ENCODE data around the gene LGI1.
A peak's percentile ranks its signal among the peaks of the same experiment; 100 is the strongest.

LGI1 gene

DNA sequence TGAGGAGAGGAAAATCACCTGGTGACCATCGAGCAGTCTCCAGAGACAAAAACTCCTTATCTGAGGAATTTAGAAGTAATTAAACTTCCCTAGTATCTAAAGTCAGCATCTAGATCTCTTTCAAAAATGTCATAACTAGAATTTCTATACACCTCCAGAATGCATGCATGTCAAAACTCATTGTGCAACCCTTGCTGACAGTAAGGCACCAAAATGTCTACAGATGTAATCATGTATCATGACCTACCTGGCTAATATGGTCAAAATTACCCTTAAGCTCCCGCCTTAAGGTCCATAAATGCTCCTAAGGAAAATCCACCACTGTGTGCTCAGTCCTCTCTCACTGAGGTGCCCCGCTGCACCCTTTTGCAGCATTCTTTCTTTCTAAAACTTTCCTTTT is 16.4 kb upstream of the LGI1 start:
- Histone ChIP-seq H3K9ac (ENCODE audit: low read length) (no peak overlapping the region), H3K79me1 (ENCODE audit: low read length) (no peaks in the 10 kb centered on the region), H3K4me1 (ENCODE audit: control insufficient read depth, low read depth, low read length) (no peaks in the 10 kb centered on the region), H3K56ac (ENCODE audit: low read length) (no peak overlapping the region), H3K4me2 (ENCODE audit: low read length) (no peak overlapping the region), H3K4ac (ENCODE audit: low read depth, low read length) (no peak overlapping the region), H2AK5ac (ENCODE audit: low read length) (no peak overlapping the region), H3K4me3 (ENCODE audit: low read length) (no peak overlapping the region), H2BK120ac (ENCODE audit: low read depth, low read length) (no peak overlapping the region), H2BK5ac (ENCODE audit: low read length) (no peak overlapping the region), H3K27me3 (ENCODE audit: insufficient read depth, low read length, poor library complexity) (no peaks in the 10 kb centered on the region), H3K18ac (ENCODE audit: low read length) (no peak overlapping the region), H4K8ac (ENCODE audit: low read depth, low read length) (no peak overlapping the region), H3K79me2 (ENCODE audit: control insufficient read depth, insufficient read depth, low read length) (no peaks in the 10 kb centered on the region), H3K27ac (ENCODE audit: low read depth, low read length) (no peak overlapping the region), H4K5ac (ENCODE audit: low read length) (no peak overlapping the region), H3K23ac (ENCODE audit: low read length) (no peak overlapping the region), H2BK15ac (replicated peaks; ENCODE audit: low read depth) (no peak overlapping the region), H3K36me3 (ENCODE audit: control insufficient read depth, insufficient read depth, low read length) (no peaks in the 10 kb centered on the region)
- no peak for DNase-seq
- no CpG with 5 or more reads among the region's 3 CpGs for WGBS (ENCODE audit: extremely low coverage, insufficient coverage, low lambda C conversion rate)

GRCh38 chr10:93742633-93743349 is 14.9 kb upstream of the LGI1 start:
- Histone ChIP-seq H3K23ac (ENCODE audit: low read length) (no peak overlapping the region), H3K79me2 (ENCODE audit: control insufficient read depth, insufficient read depth, low read length) (no peaks in the 10 kb centered on the region), H3K79me1 (ENCODE audit: low read length) (no peaks in the 10 kb centered on the region), H3K18ac (ENCODE audit: low read length) (no peak overlapping the region), H3K9ac (ENCODE audit: low read length) (no peak overlapping the region), H2BK120ac (ENCODE audit: low read depth, low read length) (no peak overlapping the region), H2BK5ac (ENCODE audit: low read length) (no peak overlapping the region), H3K4me1 (ENCODE audit: control insufficient read depth, low read depth, low read length) (no peaks in the 10 kb centered on the region), H3K4me2 (ENCODE audit: low read length) (no peak overlapping the region), H4K8ac (ENCODE audit: low read depth, low read length) (no peak overlapping the region), H2BK15ac (replicated peaks; ENCODE audit: low read depth) (no peak overlapping the region), H4K5ac (ENCODE audit: low read length) (no peak overlapping the region), H3K36me3 (ENCODE audit: control insufficient read depth, insufficient read depth, low read length) (no peaks in the 10 kb centered on the region), H3K56ac (ENCODE audit: low read length) (no peak overlapping the region), H2AK5ac (ENCODE audit: low read length) (no peak overlapping the region), H3K27ac (ENCODE audit: low read depth, low read length) (no peak overlapping the region), H3K4me3 (ENCODE audit: low read length) (no peak overlapping the region), H3K27me3 (ENCODE audit: insufficient read depth, low read length, poor library complexity) (no peaks in the 10 kb centered on the region), H3K4ac (ENCODE audit: low read depth, low read length) (no peak overlapping the region)
- WGBS (ENCODE audit: extremely low coverage, insufficient coverage, low lambda C conversion rate), result no CpG with 5 or more reads among the region's 8 CpGs
- no peak for DNase-seq

- no CpG with 5 or more reads among the region's 9 CpGs for WGBS (ENCODE audit: extremely low coverage, insufficient coverage, low lambda C conversion rate)
- DNase-seq, result peak; percentile 85
Observed at GRCh38 chr10:93745408-93746065, 12.2 kb upstream of the LGI1 start.

DNA sequence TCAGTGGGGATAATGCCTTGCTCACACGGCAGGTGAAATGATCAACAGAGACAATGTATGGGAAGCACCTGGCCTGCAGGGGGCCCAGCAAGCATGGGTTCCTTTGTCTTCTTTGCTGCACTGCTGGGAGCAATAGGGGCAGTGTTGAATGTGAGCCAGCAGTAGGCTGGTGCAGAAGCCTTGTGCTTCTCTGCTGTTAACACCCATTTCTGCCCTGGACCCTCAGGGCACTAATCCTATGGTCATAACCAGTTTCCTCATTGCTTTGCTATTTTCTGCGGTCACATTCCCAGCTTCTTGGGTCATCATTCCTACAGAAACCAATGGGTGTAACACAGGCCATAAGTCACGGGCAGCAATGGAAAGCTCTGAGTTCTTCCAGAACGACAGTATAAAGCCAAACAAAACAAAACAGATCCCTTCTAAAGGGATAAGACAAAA is 10.9 kb upstream of the LGI1 start:
- Histone ChIP-seq H4K5ac (ENCODE audit: low read length) (no peak overlapping the region), H4K8ac (ENCODE audit: low read depth, low read length) (no peak overlapping the region), H3K4me3 (ENCODE audit: low read length) (no peak overlapping the region), H2BK120ac (ENCODE audit: low read depth, low read length) (no peak overlapping the region), H3K79me2 (ENCODE audit: control insufficient read depth, insufficient read depth, low read length) (no peaks in the 10 kb centered on the region), H3K56ac (ENCODE audit: low read length) (no peak overlapping the region), H2BK15ac (replicated peaks; ENCODE audit: low read depth) (no peak overlapping the region), H3K27me3 (ENCODE audit: insufficient read depth, low read length, poor library complexity) (no peaks in the 10 kb centered on the region), H2BK5ac (ENCODE audit: low read length) (no peak overlapping the region), H3K4ac (ENCODE audit: low read depth, low read length) (no peak overlapping the region), H3K4me2 (ENCODE audit: low read length) (no peak overlapping the region), H3K9ac (ENCODE audit: low read length) (peak overlapping the region; percentile 22), H3K36me3 (ENCODE audit: control insufficient read depth, insufficient read depth, low read length) (no peaks in the 10 kb centered on the region), H3K18ac (ENCODE audit: low read length) (no peak overlapping the region), H3K27ac (ENCODE audit: low read depth, low read length) (no peak overlapping the region), H3K79me1 (ENCODE audit: low read length) (no peaks in the 10 kb centered on the region), H3K23ac (ENCODE audit: low read length) (no peak overlapping the region), H2AK5ac (ENCODE audit: low read length) (no peak overlapping the region), H3K4me1 (ENCODE audit: control insufficient read depth, low read depth, low read length) (peaks cover 11% of the 10 kb centered on the region)
- no CpG with 5 or more reads among the region's 4 CpGs for WGBS (ENCODE audit: extremely low coverage, insufficient coverage, low lambda C conversion rate)
- peak; percentile 97 for DNase-seq

More at GRCh38 chr10:93745408-93746065, 12.2 kb upstream of the LGI1 start:
- Histone ChIP-seq H3K4me2 (ENCODE audit: low read length) (no peak overlapping the region), H3K79me1 (ENCODE audit: low read length) (no peaks in the 10 kb centered on the region), H3K36me3 (ENCODE audit: control insufficient read depth, insufficient read depth, low read length) (no peaks in the 10 kb centered on the region), H3K27me3 (ENCODE audit: insufficient read depth, low read length, poor library complexity) (no peaks in the 10 kb centered on the region), H2BK15ac (replicated peaks; ENCODE audit: low read depth) (no peak overlapping the region), H3K79me2 (ENCODE audit: control insufficient read depth, insufficient read depth, low read length) (no peaks in the 10 kb centered on the region), H3K27ac (ENCODE audit: low read depth, low read length) (no peak overlapping the region), H4K8ac (ENCODE audit: low read depth, low read length) (no peak overlapping the region), H3K56ac (ENCODE audit: low read length) (no peak overlapping the region), H2BK120ac (ENCODE audit: low read depth, low read length) (no peak overlapping the region), H3K23ac (ENCODE audit: low read length) (no peak overlapping the region), H2BK5ac (ENCODE audit: low read length) (no peak overlapping the region), H3K4ac (ENCODE audit: low read depth, low read length) (no peak overlapping the region), H4K5ac (ENCODE audit: low read length) (no peak overlapping the region), H3K4me3 (ENCODE audit: low read length) (no peak overlapping the region), H3K4me1 (ENCODE audit: control insufficient read depth, low read depth, low read length) (peaks cover 6% of the 10 kb centered on the region), H3K9ac (ENCODE audit: low read length) (no peak overlapping the region), H2AK5ac (ENCODE audit: low read length) (no peak overlapping the region), H3K18ac (ENCODE audit: low read length) (no peak overlapping the region)

GRCh38 chr10:93749218-93749799 is 8.4 kb upstream of the LGI1 start:
- H3K27ac ChIP-seq (ENCODE audit: low read depth, low read length), result peak overlapping the region; percentile 48
- peak; percentile 94 for DNase-seq
- H2BK5ac ChIP-seq (ENCODE audit: low read length), result no peak overlapping the region
- H2BK120ac ChIP-seq (ENCODE audit: low read depth, low read length), result no peak overlapping the region
- H3K36me3 ChIP-seq (ENCODE audit: control insufficient read depth, insufficient read depth, low read length), result no peaks in the 10 kb centered on the region
- no peak overlapping the region for H3K56ac ChIP-seq (ENCODE audit: low read length)
- H3K27me3 ChIP-seq (ENCODE audit: insufficient read depth, low read length, poor library complexity), result no peaks in the 10 kb centered on the region
- no peak overlapping the region for H3K23ac ChIP-seq (ENCODE audit: low read length)
- H4K5ac ChIP-seq (ENCODE audit: low read length), result no peak overlapping the region
- no peak overlapping the region for H2BK15ac ChIP-seq (replicated peaks; ENCODE audit: low read depth)
- no peak overlapping the region for H3K9ac ChIP-seq (ENCODE audit: low read length)
- peaks cover 11% of the 10 kb centered on the region for H3K4me1 ChIP-seq (ENCODE audit: control insufficient read depth, low read depth, low read length)
- no peak overlapping the region for H4K8ac ChIP-seq (ENCODE audit: low read depth, low read length)
- WGBS (ENCODE audit: extremely low coverage, insufficient coverage, low lambda C conversion rate), result no CpG with 5 or more reads among the region's 5 CpGs
- H3K79me1 ChIP-seq (ENCODE audit: low read length), result no peaks in the 10 kb centered on the region
- H3K4ac ChIP-seq (ENCODE audit: low read depth, low read length), result no peak overlapping the region
- H3K18ac ChIP-seq (ENCODE audit: low read length), result no peak overlapping the region
- no peaks in the 10 kb centered on the region for H3K79me2 ChIP-seq (ENCODE audit: control insufficient read depth, insufficient read depth, low read length)
- no peak overlapping the region for H2AK5ac ChIP-seq (ENCODE audit: low read length)
- H3K4me3 ChIP-seq (ENCODE audit: low read length), result no peak overlapping the region
- H3K4me2 ChIP-seq (ENCODE audit: low read length), result no peak overlapping the region
